SK-N-MC (cell line): ENCODE data around the gene CAMK1.

Experiments used
- DNase-seq: peaks from one replicate; pipeline ENCODE4 v3.0.0-alpha.2; 2011; ENCODE audit warnings: low read depth, low spot score
- H3K27ac ChIP-seq: fragments of 200-600 bp; sonication (generic); 2 replicates; pipeline ENCODE4 v1.5.1; 2016; ENCODE audit warnings: mixed run types
- H3K36me3 ChIP-seq: fragments of 200-600 bp; sonication (generic); 2 replicates; pipeline ENCODE4 v1.6.1; 2017; ENCODE audit warnings: antibody characterized with exemption, low read length, mixed read lengths; ENCODE audit not compliant: insufficient read depth
- H3K4me3 ChIP-seq: fragments of 200-600 bp; sonication (generic); 2 replicates; pipeline ENCODE4 v1.5.1; 2016
- H3K9ac ChIP-seq: fragments of 200-600 bp; sonication (generic); 2 replicates; pipeline ENCODE4 v1.8.0; 2017; ENCODE audit warnings: mixed run types, mixed read lengths; ENCODE audit not compliant: insufficient read length
- H3K9me3 ChIP-seq: fragments of 200-600 bp; sonication (generic); 2 replicates; pipeline ENCODE4 v1.6.1; 2017; ENCODE audit warnings: low read depth, mild to moderate bottlenecking, antibody characterized with exemption, low read length, moderate library complexity, mixed read lengths
- EZH2 ChIP-seq: fragments of 200-600 bp; sonication (generic); IDR thresholded peaks from one replicate; pipeline ENCODE4 v1.6.1; 2017; ENCODE audit warnings: antibody characterized with exemption
- FOXP2 ChIP-seq: optimal IDR thresholded peaks from 2 replicates; pipeline ENCODE3; 2011; ENCODE audit warnings: mild to moderate bottlenecking, moderate library complexity; ENCODE audit not compliant: insufficient read depth; ENCODE audit errors: extremely low read length, control extremely low read depth
- POLR2AphosphoS5 ChIP-seq: IDR thresholded peaks from 2 replicates; pipeline ENCODE4 v1.6.1; 2012; ENCODE audit warnings: mild to moderate bottlenecking, low read depth, low read length, borderline replicate concordance

Gene CAMK1

DNA sequence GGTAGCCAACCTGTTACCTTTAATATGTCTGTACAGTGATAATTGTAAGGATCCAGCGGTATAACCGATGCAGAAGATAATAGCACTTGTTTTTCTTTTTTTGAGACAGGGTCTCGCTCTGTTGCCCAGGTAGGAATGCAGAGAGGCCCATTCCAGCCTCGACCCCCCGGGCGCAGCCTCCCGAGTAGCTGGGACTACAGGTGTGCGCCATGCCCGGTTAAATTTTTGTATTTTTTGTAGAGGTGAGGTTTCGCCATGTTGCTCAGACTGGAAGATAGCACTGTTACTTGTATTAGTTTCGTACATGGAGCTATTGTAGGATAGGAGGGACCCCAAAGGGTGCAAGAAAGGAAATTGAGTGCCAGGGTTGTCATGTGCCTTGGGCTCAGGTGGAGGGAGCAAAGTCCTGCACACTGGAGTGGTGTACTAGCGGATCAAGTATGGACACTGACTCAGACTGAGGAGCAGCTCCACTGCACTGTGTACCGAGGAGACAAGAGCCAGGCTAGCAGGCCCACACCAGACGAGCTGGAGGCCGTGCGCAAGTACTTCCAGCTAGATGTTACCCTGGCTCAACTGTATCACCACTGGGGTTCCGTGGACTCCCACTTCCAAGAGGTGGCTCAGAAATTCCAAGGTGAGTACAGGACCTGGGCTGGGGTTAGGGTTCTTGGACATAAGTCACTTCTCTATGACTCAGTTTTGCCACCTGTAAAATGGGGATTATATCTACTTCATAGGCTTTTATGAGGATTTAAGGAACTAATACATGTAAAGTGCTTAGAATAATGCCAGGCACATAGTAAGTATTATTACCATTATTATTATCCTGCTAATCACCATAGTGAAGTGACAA lies 19.0 kb downstream of the CAMK1 start:
- H3K9me3 ChIP-seq: no peaks in the 10 kb centered on the region
- peaks cover 5% of the 10 kb centered on the region; the same call in 1 of the 2 replicates for H3K36me3 ChIP-seq
- H3K9ac ChIP-seq: peak overlapping the region; percentile 73
- no peak overlapping the region for H3K27ac ChIP-seq
- DNase-seq: no peak
- H3K4me3 ChIP-seq: peak overlapping the region; percentile 85
- TF ChIP-seq FOXP2 (no peak), POLR2AphosphoS5 (no peak), EZH2 (no peak)

DNA sequence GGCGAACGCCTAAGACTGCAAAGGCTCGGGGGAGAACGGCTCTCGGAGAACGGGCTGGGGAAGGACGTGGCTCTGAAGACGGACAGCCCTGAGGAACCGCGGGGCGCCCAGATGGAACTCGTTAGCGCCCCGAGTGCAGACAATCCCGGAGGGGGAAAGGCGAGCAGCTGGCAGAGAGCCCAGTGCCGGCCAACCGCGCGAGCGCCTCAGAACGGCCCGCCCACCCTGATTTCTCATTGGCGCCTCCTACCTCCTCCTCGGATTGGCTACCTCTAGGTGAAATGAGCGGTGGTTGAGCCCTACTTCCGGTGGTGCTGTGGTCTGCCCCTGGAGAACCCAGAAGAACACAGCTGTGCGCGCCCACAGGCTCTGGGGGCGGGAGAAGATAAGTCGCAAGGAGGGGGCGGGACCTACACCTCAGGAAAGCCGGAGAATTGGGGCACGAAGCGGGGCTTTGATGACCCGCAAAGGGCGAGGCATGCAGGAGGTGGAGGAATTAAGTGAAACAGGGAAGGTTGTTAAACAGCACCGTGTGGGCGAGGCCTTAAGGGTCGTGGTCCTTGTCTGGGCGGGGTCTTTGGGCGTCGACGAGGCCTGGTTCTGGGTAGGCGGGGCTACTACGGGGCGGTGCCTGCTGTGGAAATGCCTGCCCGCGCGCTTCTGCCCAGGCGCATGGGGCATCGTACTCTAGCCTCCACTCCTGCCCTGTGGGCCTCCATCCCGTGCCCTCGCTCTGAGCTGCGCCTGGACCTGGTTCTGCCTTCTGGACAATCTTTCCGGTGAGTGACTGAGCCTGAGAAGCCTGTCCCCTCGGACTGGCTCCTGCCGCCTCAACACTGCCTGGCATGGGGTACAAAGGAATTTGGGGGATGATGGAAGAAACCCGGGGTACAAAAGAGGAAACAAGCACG lies 19.8 kb downstream of the CAMK1 start, which contains the start of gene OGG1:
TSS of gene OGG1 (plus strand) at position 308 of the 911 bp plus-strand sequence. CDS start at position 643, 335 bp downstream.
- Histone ChIP-seq H3K36me3 (peaks cover 5% of the 10 kb centered on the region; the same call in 1 of the 2 replicates), H3K4me3 (peak within 1 kb of the TSS; percentile 85)
- TF ChIP-seq EZH2: no peak
- TF ChIP-seq POLR2AphosphoS5: peak; percentile 57
- TF ChIP-seq FOXP2: no peak

DNA sequence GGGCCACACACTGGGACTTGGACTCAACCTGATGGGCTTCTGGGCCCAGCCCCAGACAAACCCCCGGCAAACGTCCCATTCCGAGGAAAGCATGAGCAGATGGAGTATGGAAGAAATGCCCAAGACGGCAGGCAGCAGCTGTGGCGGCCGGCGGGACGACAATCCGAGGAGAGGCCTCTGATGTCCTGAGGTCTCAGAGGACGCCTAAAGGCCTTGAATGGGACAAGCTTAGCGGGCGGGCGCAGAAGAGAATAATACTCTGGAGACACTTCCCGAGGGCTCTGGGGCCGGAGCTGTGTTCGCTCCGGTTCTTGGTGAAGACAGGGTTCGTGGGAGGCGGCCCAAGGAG lies 20.5 kb downstream of the CAMK1 start:
- H3K36me3 ChIP-seq: peaks cover 8% of the 10 kb centered on the region; the same call in 1 of the 2 replicates
- TF ChIP-seq FOXP2 (no peak), POLR2AphosphoS5 (no peak), EZH2 (no peak)
- no peaks in the 10 kb centered on the region for H3K9me3 ChIP-seq
- H3K27ac ChIP-seq: peak overlapping the region; percentile 67
- peak overlapping the region; percentile 85 for H3K4me3 ChIP-seq
- peak overlapping the region; percentile 55 for H3K9ac ChIP-seq
- DNase-seq: no peak

More for the DNA sequence above, 19.8 kb downstream of the CAMK1 start, which contains the start of gene OGG1:
- DNase-seq: peak; percentile 65
- Histone ChIP-seq H3K9me3 (no peaks in the 10 kb centered on the region), H3K9ac (peak within 1 kb of the TSS; percentile 73), H3K27ac (peak within 1 kb of the TSS; percentile 78)

DNA sequence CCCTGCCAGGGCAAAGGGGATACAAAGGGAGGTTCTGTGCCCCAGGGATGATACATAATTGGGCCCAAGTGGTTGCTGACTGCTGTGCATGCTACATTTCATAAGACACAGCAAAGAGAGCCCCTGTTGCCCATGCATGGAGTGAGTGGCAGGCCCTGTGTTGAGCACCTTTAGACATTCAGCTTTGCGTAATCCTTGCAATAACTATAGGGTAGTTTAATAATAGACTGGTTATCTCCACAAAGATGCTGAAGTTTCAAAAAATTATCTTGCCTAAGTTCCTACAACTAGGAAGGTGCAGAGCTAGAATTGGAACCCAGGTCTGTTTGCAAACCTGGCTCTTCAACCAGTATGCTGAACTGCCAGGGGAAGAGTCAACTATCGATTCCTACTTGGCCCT lies 21.7 kb downstream of the CAMK1 start:
- Histone ChIP-seq H3K27ac (no peak overlapping the region), H3K9me3 (no peaks in the 10 kb centered on the region), H3K4me3 (no peak overlapping the region), H3K9ac (no peak overlapping the region), H3K36me3 (peaks cover 14% of the 10 kb centered on the region; the same call in 1 of the 2 replicates)
- TF ChIP-seq EZH2 (no peak), FOXP2 (no peak), POLR2AphosphoS5 (no peak)
- DNase-seq: no peak

DNA sequence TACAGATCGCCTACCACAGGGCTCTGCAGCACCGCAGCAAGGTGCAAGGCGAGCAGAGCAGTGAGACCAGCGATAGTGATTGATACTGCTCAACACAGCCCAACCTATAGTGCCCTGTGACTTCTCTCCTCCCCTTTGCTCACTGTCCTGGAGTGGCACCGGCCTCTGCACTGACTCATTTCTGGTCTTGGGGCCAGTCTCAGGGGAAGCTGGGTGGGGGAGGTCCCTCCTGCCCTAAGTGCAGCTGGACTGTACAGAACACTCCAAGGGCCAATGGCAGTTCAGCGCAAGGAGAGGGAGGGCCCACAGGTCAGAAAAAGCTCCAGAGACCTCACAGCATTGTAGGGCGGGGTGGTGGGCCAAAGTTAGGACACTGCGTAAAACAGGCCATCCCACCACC lies 22.5 kb downstream of the CAMK1 start:
- no peak overlapping the region for H3K27ac ChIP-seq
- H3K4me3 ChIP-seq: no peak overlapping the region
- H3K9ac ChIP-seq: no peak overlapping the region
- DNase-seq: no peak
- no peak for TF ChIP-seq EZH2
- TF ChIP-seq POLR2AphosphoS5: no peak
- no peak for TF ChIP-seq FOXP2
- H3K36me3 ChIP-seq: peaks cover 22% of the 10 kb centered on the region; the same call in 1 of the 2 replicates
- no peaks in the 10 kb centered on the region for H3K9me3 ChIP-seq

GRCh38 chr3:9746330-9746729 lies 23.4 kb downstream of the CAMK1 start:
- Histone ChIP-seq H3K9ac (no peak overlapping the region), H3K27ac (no peak overlapping the region), H3K4me3 (no peak overlapping the region), H3K9me3 (no peaks in the 10 kb centered on the region), H3K36me3 (peaks cover 29% of the 10 kb centered on the region; the same call in 1 of the 2 replicates)
- TF ChIP-seq POLR2AphosphoS5: no peak
- no peak for TF ChIP-seq FOXP2
- no peak for TF ChIP-seq EZH2
- no peak for DNase-seq

- H3K9me3 ChIP-seq: no peaks in the 10 kb centered on the region
- H3K36me3 ChIP-seq: peaks cover 29% of the 10 kb centered on the region; the same call in 1 of the 2 replicates
- no peak for DNase-seq
- TF ChIP-seq FOXP2: no peak
- no peak for TF ChIP-seq POLR2AphosphoS5
- no peak for TF ChIP-seq EZH2
- no peak overlapping the region for H3K27ac ChIP-seq
- no peak overlapping the region for H3K4me3 ChIP-seq
- H3K9ac ChIP-seq: no peak overlapping the region
Measured at GRCh38 chr3:9745521-9745920, 24.2 kb downstream of the CAMK1 start.

- Histone ChIP-seq H3K9me3 (no peaks in the 10 kb centered on the region), H3K27ac (no peak overlapping the region), H3K36me3 (peaks cover 37% of the 10 kb centered on the region; the same call in 1 of the 2 replicates), H3K9ac (no peak overlapping the region), H3K4me3 (no peak overlapping the region)
- TF ChIP-seq FOXP2 (no peak), POLR2AphosphoS5 (no peak), EZH2 (no peak)
- DNase-seq: no peak
Measured at GRCh38 chr3:9744162-9744561, 25.6 kb downstream of the CAMK1 start.
